SK-N-SH (cell line): ENCODE data around the gene AP3S1. TPM values are rescaled to one million over a fixed set of nuclear protein-coding genes. Genes with fewer than 3 reads are reported as not detected.

Experiments used
- CTCF ChIA-PET: fragments of 300-600, 350-600 bp; formaldehyde crosslinking; extraction: SDS; loops from one replicate; lab custom pipeline; 2021; lab: Yijun Ruan, JAX
- POLR2A ChIA-PET: fragments of 350-600 bp; sonication (Branson Sonifier 250); formaldehyde crosslinking; extraction: SDS; loops from one replicate; lab custom pipeline; 2020; ENCODE audit warnings: antibody characterized with exemption, inconsistent platforms; lab: Yijun Ruan, JAX
- DNase-seq: peaks from one replicate; pipeline ENCODE4 v3.0.0; 2012
- H2AFZ ChIP-seq: fragments of 200-600 bp; sonication (generic); 2 replicates; pipeline ENCODE4 v1.8.1; 2016; ENCODE audit warnings: antibody characterized with exemption, mild to moderate bottlenecking, low read depth
- H3F3A ChIP-seq: fragments of 200-600 bp; sonication (generic); replicated peaks from 2 replicates; pipeline ENCODE3; 2016; ENCODE audit warnings: antibody characterized with exemption, mild to moderate bottlenecking; ENCODE audit not compliant: insufficient read depth
- H3K27ac ChIP-seq, 2 experiments: fragments of 200-500 bp in 1 of 2; fragments of 200-600 bp in 1 of 2; sonication (Bioruptor generic) in 1 of 2; sonication (generic), shearing (Covaris generic) in 1 of 2; 2 replicates each; pipeline versions ENCODE4 v1.5.1 to v1.6.1; 2014 to 2016; ENCODE audit warnings: low read depth in 2 of 2, inconsistent platforms in 1 of 2, low read length in 1 of 2, mild to moderate bottlenecking in 1 of 2, mixed read lengths in 1 of 2
- H3K27me3 ChIP-seq: fragments of 200-600 bp; sonication (generic), shearing (Covaris generic); 2 replicates; pipeline ENCODE4 v1.6.1; 2016; ENCODE audit warnings: mixed run types; ENCODE audit not compliant: insufficient read depth
- H3K36me3 ChIP-seq, 2 experiments: fragments of 200-500 bp in 1 of 2; fragments of 200-600 bp in 1 of 2; sonication (Bioruptor generic) in 1 of 2; sonication (generic) in 1 of 2; replicated peaks in 1 of 2; 2 replicates each; pipeline versions ENCODE3 to v1.5.1; 2014 to 2016; ENCODE audit warnings: low read length in 1 of 2, mild to moderate bottlenecking in 1 of 2; ENCODE audit not compliant: insufficient read depth in 2 of 2, control insufficient read depth in 1 of 2
- H3K4me1 ChIP-seq, 2 experiments: fragments of 200-500 bp in 1 of 2; fragments of 200-600 bp in 1 of 2; sonication (Bioruptor generic) in 1 of 2; sonication (generic), shearing (Covaris generic) in 1 of 2; 2 replicates each; pipeline versions ENCODE4 v1.5.1 to v1.6.1; 2014 to 2016; ENCODE audit warnings: low read depth in 1 of 2, low read length in 1 of 2, mixed run types in 1 of 2; ENCODE audit not compliant: insufficient read depth in 2 of 2, control insufficient read depth in 1 of 2
- H3K4me2 ChIP-seq: fragments of 200-600 bp; sonication (generic), shearing (Covaris generic); 2 replicates; pipeline ENCODE4 v1.6.1; 2017; ENCODE audit warnings: mixed run types
- H3K4me3 ChIP-seq, 2 experiments: fragments of 200-500 bp in 1 of 2; fragments of 200-600 bp in 1 of 2; sonication (Bioruptor generic) in 1 of 2; sonication (generic), shearing (Covaris generic) in 1 of 2; 2 replicates each; pipeline versions ENCODE4 v1.5.1 to v1.8.1; 2014 to 2016; ENCODE audit warnings: low read depth in 2 of 2, inconsistent platforms in 1 of 2, low read length in 1 of 2, mild to moderate bottlenecking in 1 of 2, mixed read lengths in 1 of 2, moderate library complexity in 1 of 2
- H3K79me2 ChIP-seq: fragments of 200-600 bp; sonication (generic); 2 replicates; pipeline ENCODE4 v1.8.1; 2017; ENCODE audit warnings: mild to moderate bottlenecking; ENCODE audit not compliant: insufficient read depth
- H3K9ac ChIP-seq: fragments of 200-600 bp; sonication (generic); 2 replicates; pipeline ENCODE4 v1.6.1; 2017; ENCODE audit warnings: mixed run types
- H3K9me2 ChIP-seq: fragments of 200-600 bp; sonication (generic); 2 replicates; pipeline ENCODE4 v1.6.1; 2017; ENCODE audit warnings: mixed run types
- H3K9me3 ChIP-seq: fragments of 200-600 bp; sonication (generic); 2 replicates; pipeline ENCODE4 v1.6.1; 2017; ENCODE audit warnings: mixed run types, mild to moderate bottlenecking, moderate library complexity
- H4K20me1 ChIP-seq: fragments of 200-600 bp; sonication (generic); 2 replicates; pipeline ENCODE4 v1.6.1; 2017; ENCODE audit warnings: mild to moderate bottlenecking, mixed run types; ENCODE audit not compliant: insufficient read depth
- CHD2 ChIP-seq: fragments of 150-350 bp; IDR thresholded peaks from 2 replicates; pipeline ENCODE4 v1.6.1; 2018; ENCODE audit warnings: low read length; ENCODE audit not compliant: partially characterized antibody
- EP300 ChIP-seq, 2 experiments: IDR thresholded peaks; 2 replicates each; pipeline versions ENCODE4 v1.4.0 to v1.6.1; 2012; ENCODE audit warnings: borderline replicate concordance in 1 of 2, low read depth in 1 of 2, low read length in 1 of 2
- FOSL2 ChIP-seq: IDR thresholded peaks from 2 replicates; pipeline ENCODE4 v1.4.0; 2012; ENCODE audit warnings: low read depth, mild to moderate bottlenecking, moderate library complexity, borderline replicate concordance
- FOXM1 ChIP-seq: IDR thresholded peaks from 2 replicates; pipeline ENCODE4 v1.4.0; 2012; ENCODE audit warnings: low read depth, mild to moderate bottlenecking
- GABPA ChIP-seq: IDR thresholded peaks from 2 replicates; pipeline ENCODE4 v1.4.0; 2012; ENCODE audit warnings: low read depth, mild to moderate bottlenecking
- NRF1 ChIP-seq: IDR thresholded peaks from 2 replicates; pipeline ENCODE4 v1.6.1; 2012; ENCODE audit warnings: low read depth, mild to moderate bottlenecking, low read length
- POLR2AphosphoS5 ChIP-seq: IDR thresholded peaks from 2 replicates; pipeline ENCODE4 v1.6.1; 2012; ENCODE audit warnings: low read depth, low read length
- RFX5 ChIP-seq: IDR thresholded peaks from 2 replicates; pipeline ENCODE4 v1.6.1; 2012; ENCODE audit warnings: mild to moderate bottlenecking, improper control_type of control experiment, low read length
- SIN3A ChIP-seq: IDR thresholded peaks from 2 replicates; pipeline ENCODE4 v1.6.1; 2012; ENCODE audit warnings: low read depth, mild to moderate bottlenecking, low read length, moderate library complexity, borderline replicate concordance
- TAF1 ChIP-seq: IDR thresholded peaks from 2 replicates; pipeline ENCODE4 v1.6.1; 2012; ENCODE audit warnings: low read depth, mild to moderate bottlenecking, low read length, moderate library complexity, borderline replicate concordance
- TEAD4 ChIP-seq: IDR thresholded peaks from 2 replicates; pipeline ENCODE4 v1.4.0; 2012; ENCODE audit warnings: mild to moderate bottlenecking, borderline replicate concordance; ENCODE audit not compliant: insufficient read depth
- WGBS: methylation state at CpG from one replicate; pipeline ENCODE4 v1.1.6; 2017; ENCODE audit warnings: low lambda C conversion rate; 5-methylcytosine and 5-hydroxymethylcytosine counted together
- polyA plus RNA-seq, 3 experiments: library from polyadenylated mRNA; depleted of rRNA; stranded (reverse); fragments of >200 nt; gene quantifications; 2 replicates each; pipeline ENCODE4 v1.2.3, GENCODE V29; 2012
- TF ChIP-seq, protein P1 (sequence below): fragments of 200-600 bp; sonication (generic); IDR thresholded peaks from 2 replicates; pipeline ENCODE4 v1.6.1; 2017; ENCODE audit warnings: antibody characterized with exemption, mild to moderate bottlenecking, moderate library complexity
- TF ChIP-seq, protein P2 (sequence below): IDR thresholded peaks from 2 replicates; pipeline ENCODE4 v1.4.0; 2012; ENCODE audit warnings: low read depth
- TF ChIP-seq, protein P3 (sequence below): fragments of 150-350 bp; IDR thresholded peaks from 2 replicates; pipeline ENCODE4 v1.6.1; 2017; ENCODE audit warnings: antibody characterized with exemption, low read length, low read depth, borderline replicate concordance
- TF ChIP-seq, protein P4 (sequence below): IDR thresholded peaks from 2 replicates; pipeline ENCODE4 v1.6.1; 2012; ENCODE audit warnings: mild to moderate bottlenecking, low read depth, low read length, moderate library complexity
- TF ChIP-seq, protein P5 (sequence below): fragments of 150-350 bp; IDR thresholded peaks from 2 replicates; pipeline ENCODE4 v1.6.1; 2016; ENCODE audit warnings: mild to moderate bottlenecking, low read depth, low read length

The AP3S1 gene
- polyA plus RNA-seq, 1 of the 3 experiments (the other 2 are of a cell fraction), result 21.6 TPM

DNA sequence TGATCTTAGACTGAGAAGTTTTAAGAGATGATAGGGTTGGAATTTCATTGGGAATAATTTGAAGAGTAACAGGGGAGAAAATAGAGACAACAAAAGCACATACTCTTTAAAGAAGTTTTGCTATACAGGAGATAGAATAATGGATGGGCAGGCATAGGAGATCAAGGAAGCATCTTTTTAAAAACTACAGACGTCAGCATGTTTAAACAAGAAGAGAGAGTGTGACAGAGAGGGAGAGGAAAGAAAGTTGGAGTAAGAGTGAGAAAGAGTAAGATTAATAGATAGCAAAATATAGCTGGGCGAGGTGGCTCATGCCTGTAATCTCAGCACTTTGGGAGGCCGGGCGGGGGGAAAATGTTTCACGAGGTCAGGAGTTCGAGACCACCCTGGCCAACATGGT is 115.2 kb downstream of the AP3S1 start:
- no peaks in the 10 kb centered on the region for H4K20me1 ChIP-seq
- TF ChIP-seq, protein P1, sequence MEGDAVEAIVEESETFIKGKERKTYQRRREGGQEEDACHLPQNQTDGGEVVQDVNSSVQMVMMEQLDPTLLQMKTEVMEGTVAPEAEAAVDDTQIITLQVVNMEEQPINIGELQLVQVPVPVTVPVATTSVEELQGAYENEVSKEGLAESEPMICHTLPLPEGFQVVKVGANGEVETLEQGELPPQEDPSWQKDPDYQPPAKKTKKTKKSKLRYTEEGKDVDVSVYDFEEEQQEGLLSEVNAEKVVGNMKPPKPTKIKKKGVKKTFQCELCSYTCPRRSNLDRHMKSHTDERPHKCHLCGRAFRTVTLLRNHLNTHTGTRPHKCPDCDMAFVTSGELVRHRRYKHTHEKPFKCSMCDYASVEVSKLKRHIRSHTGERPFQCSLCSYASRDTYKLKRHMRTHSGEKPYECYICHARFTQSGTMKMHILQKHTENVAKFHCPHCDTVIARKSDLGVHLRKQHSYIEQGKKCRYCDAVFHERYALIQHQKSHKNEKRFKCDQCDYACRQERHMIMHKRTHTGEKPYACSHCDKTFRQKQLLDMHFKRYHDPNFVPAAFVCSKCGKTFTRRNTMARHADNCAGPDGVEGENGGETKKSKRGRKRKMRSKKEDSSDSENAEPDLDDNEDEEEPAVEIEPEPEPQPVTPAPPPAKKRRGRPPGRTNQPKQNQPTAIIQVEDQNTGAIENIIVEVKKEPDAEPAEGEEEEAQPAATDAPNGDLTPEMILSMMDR, result no peak
- TF ChIP-seq SIN3A (no peak), RFX5 (no peak), FOXM1 (no peak), GABPA (no peak), POLR2AphosphoS5 (no peak), NRF1 (no peak), TEAD4 (no peak), FOSL2 (no peak), CHD2 (no peak), EP300 (IDR thresholded peaks at IDR 0.05; ENCODE audit: borderline replicate concordance in 1 of 2, low read depth in 1 of 2, low read length in 1 of 2) (no peak), TAF1 (no peak)
- TF ChIP-seq, protein P2, sequence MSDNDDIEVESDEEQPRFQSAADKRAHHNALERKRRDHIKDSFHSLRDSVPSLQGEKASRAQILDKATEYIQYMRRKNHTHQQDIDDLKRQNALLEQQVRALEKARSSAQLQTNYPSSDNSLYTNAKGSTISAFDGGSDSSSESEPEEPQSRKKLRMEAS, result no peak
- TF ChIP-seq, protein P3, sequence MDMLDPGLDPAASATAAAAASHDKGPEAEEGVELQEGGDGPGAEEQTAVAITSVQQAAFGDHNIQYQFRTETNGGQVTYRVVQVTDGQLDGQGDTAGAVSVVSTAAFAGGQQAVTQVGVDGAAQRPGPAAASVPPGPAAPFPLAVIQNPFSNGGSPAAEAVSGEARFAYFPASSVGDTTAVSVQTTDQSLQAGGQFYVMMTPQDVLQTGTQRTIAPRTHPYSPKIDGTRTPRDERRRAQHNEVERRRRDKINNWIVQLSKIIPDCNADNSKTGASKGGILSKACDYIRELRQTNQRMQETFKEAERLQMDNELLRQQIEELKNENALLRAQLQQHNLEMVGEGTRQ, result no peak
- TF ChIP-seq, protein P4, sequence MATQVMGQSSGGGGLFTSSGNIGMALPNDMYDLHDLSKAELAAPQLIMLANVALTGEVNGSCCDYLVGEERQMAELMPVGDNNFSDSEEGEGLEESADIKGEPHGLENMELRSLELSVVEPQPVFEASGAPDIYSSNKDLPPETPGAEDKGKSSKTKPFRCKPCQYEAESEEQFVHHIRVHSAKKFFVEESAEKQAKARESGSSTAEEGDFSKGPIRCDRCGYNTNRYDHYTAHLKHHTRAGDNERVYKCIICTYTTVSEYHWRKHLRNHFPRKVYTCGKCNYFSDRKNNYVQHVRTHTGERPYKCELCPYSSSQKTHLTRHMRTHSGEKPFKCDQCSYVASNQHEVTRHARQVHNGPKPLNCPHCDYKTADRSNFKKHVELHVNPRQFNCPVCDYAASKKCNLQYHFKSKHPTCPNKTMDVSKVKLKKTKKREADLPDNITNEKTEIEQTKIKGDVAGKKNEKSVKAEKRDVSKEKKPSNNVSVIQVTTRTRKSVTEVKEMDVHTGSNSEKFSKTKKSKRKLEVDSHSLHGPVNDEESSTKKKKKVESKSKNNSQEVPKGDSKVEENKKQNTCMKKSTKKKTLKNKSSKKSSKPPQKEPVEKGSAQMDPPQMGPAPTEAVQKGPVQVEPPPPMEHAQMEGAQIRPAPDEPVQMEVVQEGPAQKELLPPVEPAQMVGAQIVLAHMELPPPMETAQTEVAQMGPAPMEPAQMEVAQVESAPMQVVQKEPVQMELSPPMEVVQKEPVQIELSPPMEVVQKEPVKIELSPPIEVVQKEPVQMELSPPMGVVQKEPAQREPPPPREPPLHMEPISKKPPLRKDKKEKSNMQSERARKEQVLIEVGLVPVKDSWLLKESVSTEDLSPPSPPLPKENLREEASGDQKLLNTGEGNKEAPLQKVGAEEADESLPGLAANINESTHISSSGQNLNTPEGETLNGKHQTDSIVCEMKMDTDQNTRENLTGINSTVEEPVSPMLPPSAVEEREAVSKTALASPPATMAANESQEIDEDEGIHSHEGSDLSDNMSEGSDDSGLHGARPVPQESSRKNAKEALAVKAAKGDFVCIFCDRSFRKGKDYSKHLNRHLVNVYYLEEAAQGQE, result no peak
- TF ChIP-seq, protein P5, sequence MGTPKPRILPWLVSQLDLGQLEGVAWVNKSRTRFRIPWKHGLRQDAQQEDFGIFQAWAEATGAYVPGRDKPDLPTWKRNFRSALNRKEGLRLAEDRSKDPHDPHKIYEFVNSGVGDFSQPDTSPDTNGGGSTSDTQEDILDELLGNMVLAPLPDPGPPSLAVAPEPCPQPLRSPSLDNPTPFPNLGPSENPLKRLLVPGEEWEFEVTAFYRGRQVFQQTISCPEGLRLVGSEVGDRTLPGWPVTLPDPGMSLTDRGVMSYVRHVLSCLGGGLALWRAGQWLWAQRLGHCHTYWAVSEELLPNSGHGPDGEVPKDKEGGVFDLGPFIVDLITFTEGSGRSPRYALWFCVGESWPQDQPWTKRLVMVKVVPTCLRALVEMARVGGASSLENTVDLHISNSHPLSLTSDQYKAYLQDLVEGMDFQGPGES, result no peak
- H3K9me3 ChIP-seq, result no peaks in the 10 kb centered on the region
- no peak for DNase-seq
- H3K36me3 ChIP-seq, result no peaks in the 10 kb centered on the region
- H3K4me1 ChIP-seq, result peaks cover 0 to 11% of the 10 kb centered on the region in 2 experiments; a peak in 2 of 4 replicates
- peaks cover 17% of the 10 kb centered on the region; the same call in 1 of the 2 replicates for H3K27me3 ChIP-seq
- no peak overlapping the region for H3K9ac ChIP-seq
- CTCF ChIA-PET, result no interaction called here
- H2AFZ ChIP-seq, result no peak overlapping the region
- H3K27ac ChIP-seq, result no peak overlapping the region
- 52% methylated on average over 6 of the region's 6 CpGs for WGBS
- no peaks in the 10 kb centered on the region for H3F3A ChIP-seq
- no peak overlapping the region for H3K4me2 ChIP-seq
- H3K79me2 ChIP-seq, result no peaks in the 10 kb centered on the region
- POLR2A ChIA-PET, result no interaction called here
- no peaks in the 10 kb centered on the region for H3K9me2 ChIP-seq
- no peak overlapping the region for H3K4me3 ChIP-seq
